ENCODE measurements around the gene EEFSEC. TPM values are rescaled to one million over a fixed set of nuclear protein-coding genes. Genes with fewer than 3 reads are reported as not detected.

Gene EEFSEC
- total and polyA plus RNA-seq, 5 donors from 2014 or later, result 16.9 to 21.9 (median 18.5) TPM

- ATAC-seq (ENCODE audit: low read depth in 2 of 2) (no peak), DNase-seq (no peak)
- peaks cover 0 to 2% (median 0%) of the 10 kb centered on the region in 4 donors for H3K4me1 Mint-ChIP-seq
- no peak overlapping the region for H3K27ac ChIP-seq (ENCODE audit: insufficient read depth, low read length, poor library complexity, severe bottlenecking)
- no peak overlapping the region for H3K4me3 ChIP-seq (ENCODE audit: low read depth, low read length)
- H3K36me3 Mint-ChIP-seq, result no peaks in the 10 kb centered on the region
- H3K9me3 ChIP-seq (ENCODE audit: control insufficient read depth in 2 of 2, low read length in 2 of 2), result no peaks in the 10 kb centered on the region
- H3K4me1 ChIP-seq (ENCODE audit: control insufficient read depth, insufficient read depth, low read length, poor library complexity, severe bottlenecking), result no peaks in the 10 kb centered on the region
- no peaks in the 10 kb centered on the region for H3K9me3 Mint-ChIP-seq
- no peaks in the 10 kb centered on the region for H3K27me3 ChIP-seq (ENCODE audit: control insufficient read depth, insufficient read depth, low read length)
- H3K36me3 ChIP-seq (ENCODE audit: control insufficient read depth, insufficient read depth, low read length), result no peaks in the 10 kb centered on the region
- H3K4me3 Mint-ChIP-seq, result no peak overlapping the region
- H3K27ac Mint-ChIP-seq, result no peak overlapping the region
- no peaks in the 10 kb centered on the region for H3K27me3 Mint-ChIP-seq
Measured at GRCh38 chr3:128404276-128405068, 251.2 kb downstream of the EEFSEC start.

- no peaks in the 10 kb centered on the region for H3K27me3 ChIP-seq (ENCODE audit: control insufficient read depth, insufficient read depth, low read length)
- Mint-ChIP-seq H3K4me3 (no peak overlapping the region), H3K27ac (no peak overlapping the region), H3K36me3 (no peaks in the 10 kb centered on the region), H3K27me3 (no peaks in the 10 kb centered on the region), H3K9me3 (no peaks in the 10 kb centered on the region), H3K4me1 (peaks cover 0 to 2% (median 0%) of the 10 kb centered on the region in 4 donors)
- no peak overlapping the region for H3K4me3 ChIP-seq (ENCODE audit: low read depth, low read length)
- no peaks in the 10 kb centered on the region for H3K4me1 ChIP-seq (ENCODE audit: control insufficient read depth, insufficient read depth, low read length, poor library complexity, severe bottlenecking)
- H3K9me3 ChIP-seq (ENCODE audit: control insufficient read depth in 2 of 2, low read length in 2 of 2), result no peaks in the 10 kb centered on the region
- ATAC-seq (ENCODE audit: low read depth in 2 of 2) (no peak), DNase-seq (no peak)
- H3K36me3 ChIP-seq (ENCODE audit: control insufficient read depth, insufficient read depth, low read length), result no peaks in the 10 kb centered on the region
- H3K27ac ChIP-seq (ENCODE audit: insufficient read depth, low read length, poor library complexity, severe bottlenecking), result no peak overlapping the region
Measured at GRCh38 chr3:128405554-128406277, 252.4 kb downstream of the EEFSEC start.

GRCh38 chr3:128407247-128407646 is 254.0 kb downstream of the EEFSEC start:
- H3K27me3 Mint-ChIP-seq, result no peaks in the 10 kb centered on the region
- no peaks in the 10 kb centered on the region for H3K9me3 ChIP-seq (ENCODE audit: control insufficient read depth in 2 of 2, low read length in 2 of 2)
- no peak overlapping the region for H3K27ac ChIP-seq (ENCODE audit: insufficient read depth, low read length, poor library complexity, severe bottlenecking)
- DNase-seq, result no peak
- no peak for ATAC-seq (ENCODE audit: low read depth in 2 of 2)
- no peaks in the 10 kb centered on the region for H3K36me3 Mint-ChIP-seq
- no peak overlapping the region for H3K4me3 Mint-ChIP-seq
- peak overlapping the region in 1 of 3 donors; percentile 22 for H3K27ac Mint-ChIP-seq
- H3K4me3 ChIP-seq (ENCODE audit: low read depth, low read length), result no peak overlapping the region
- no peaks in the 10 kb centered on the region for H3K9me3 Mint-ChIP-seq
- peaks cover 0 to 4% (median 1%) of the 10 kb centered on the region in 4 donors for H3K4me1 Mint-ChIP-seq
- H3K4me1 ChIP-seq (ENCODE audit: control insufficient read depth, insufficient read depth, low read length, poor library complexity, severe bottlenecking), result no peaks in the 10 kb centered on the region
- H3K36me3 ChIP-seq (ENCODE audit: control insufficient read depth, insufficient read depth, low read length), result no peaks in the 10 kb centered on the region
- no peaks in the 10 kb centered on the region for H3K27me3 ChIP-seq (ENCODE audit: control insufficient read depth, insufficient read depth, low read length)

GRCh38 chr3:128408012-128408692 is 254.9 kb downstream of the EEFSEC start:
- ATAC-seq (ENCODE audit: low read depth in 2 of 2) (no peak), DNase-seq (no peak)
- no peaks in the 10 kb centered on the region for H3K9me3 Mint-ChIP-seq
- Histone ChIP-seq H3K9me3 (ENCODE audit: control insufficient read depth in 2 of 2, low read length in 2 of 2) (no peaks in the 10 kb centered on the region), H3K27me3 (ENCODE audit: control insufficient read depth, insufficient read depth, low read length) (no peaks in the 10 kb centered on the region), H3K4me3 (ENCODE audit: low read depth, low read length) (no peak overlapping the region), H3K27ac (ENCODE audit: insufficient read depth, low read length, poor library complexity, severe bottlenecking) (no peak overlapping the region), H3K4me1 (ENCODE audit: control insufficient read depth, insufficient read depth, low read length, poor library complexity, severe bottlenecking) (no peaks in the 10 kb centered on the region), H3K36me3 (ENCODE audit: control insufficient read depth, insufficient read depth, low read length) (no peaks in the 10 kb centered on the region)
- H3K27me3 Mint-ChIP-seq, result no peaks in the 10 kb centered on the region
- peaks cover 0 to 4% (median 1%) of the 10 kb centered on the region in 4 donors for H3K4me1 Mint-ChIP-seq
- H3K4me3 Mint-ChIP-seq, result no peak overlapping the region
- H3K27ac Mint-ChIP-seq, result no peak overlapping the region
- H3K36me3 Mint-ChIP-seq, result no peaks in the 10 kb centered on the region

- H3K36me3 Mint-ChIP-seq, result no peaks in the 10 kb centered on the region
- peaks cover 0 to 4% (median 1%) of the 10 kb centered on the region in 4 donors for H3K4me1 Mint-ChIP-seq
- no peak overlapping the region for H3K27ac ChIP-seq (ENCODE audit: insufficient read depth, low read length, poor library complexity, severe bottlenecking)
- no peaks in the 10 kb centered on the region for H3K27me3 Mint-ChIP-seq
- no peaks in the 10 kb centered on the region for H3K27me3 ChIP-seq (ENCODE audit: control insufficient read depth, insufficient read depth, low read length)
- H3K4me1 ChIP-seq (ENCODE audit: control insufficient read depth, insufficient read depth, low read length, poor library complexity, severe bottlenecking), result no peaks in the 10 kb centered on the region
- DNase-seq, result no peak
- no peaks in the 10 kb centered on the region for H3K36me3 ChIP-seq (ENCODE audit: control insufficient read depth, insufficient read depth, low read length)
- H3K9me3 Mint-ChIP-seq, result no peaks in the 10 kb centered on the region
- no peak overlapping the region for H3K27ac Mint-ChIP-seq
- H3K9me3 ChIP-seq (ENCODE audit: control insufficient read depth in 2 of 2, low read length in 2 of 2), result no peaks in the 10 kb centered on the region
- H3K4me3 Mint-ChIP-seq, result no peak overlapping the region
- no peak for ATAC-seq (ENCODE audit: low read depth in 2 of 2)
- no peak overlapping the region for H3K4me3 ChIP-seq (ENCODE audit: low read depth, low read length)
Measured at GRCh38 chr3:128408693-128409623, 255.7 kb downstream of the EEFSEC start.

GRCh38 chr3:128409624-128410581 is 256.6 kb downstream of the EEFSEC start:
- Mint-ChIP-seq H3K36me3 (no peaks in the 10 kb centered on the region), H3K27ac (peak overlapping the region in 1 of 3 donors; percentile 2), H3K9me3 (no peaks in the 10 kb centered on the region), H3K4me1 (peaks cover 0 to 4% (median 1%) of the 10 kb centered on the region in 4 donors), H3K27me3 (no peaks in the 10 kb centered on the region), H3K4me3 (no peak overlapping the region)
- Histone ChIP-seq H3K36me3 (ENCODE audit: control insufficient read depth, insufficient read depth, low read length) (no peaks in the 10 kb centered on the region), H3K4me1 (ENCODE audit: control insufficient read depth, insufficient read depth, low read length, poor library complexity, severe bottlenecking) (no peaks in the 10 kb centered on the region), H3K27me3 (ENCODE audit: control insufficient read depth, insufficient read depth, low read length) (no peaks in the 10 kb centered on the region), H3K9me3 (ENCODE audit: control insufficient read depth in 2 of 2, low read length in 2 of 2) (no peaks in the 10 kb centered on the region), H3K4me3 (ENCODE audit: low read depth, low read length) (no peak overlapping the region), H3K27ac (ENCODE audit: insufficient read depth, low read length, poor library complexity, severe bottlenecking) (no peak overlapping the region)
- ATAC-seq (ENCODE audit: low read depth in 2 of 2) (no peak), DNase-seq (no peak)
